VCaP (cell line): ENCODE measurements around the gene ZNF860.

Experiments used
- H3K27ac ChIP-seq: fragments of 450-650 bp; 2 replicates; pipeline ENCODE4 v1.5.1; 2017
- TF ChIP-seq, protein P1 (sequence below): fragments of 450-650 bp; conservative IDR thresholded peaks from 2 replicates; pipeline ENCODE4 v1.5.1; 2017; ENCODE audit warnings: mild to moderate bottlenecking, moderate library complexity

The ZNF860 gene

DNA sequence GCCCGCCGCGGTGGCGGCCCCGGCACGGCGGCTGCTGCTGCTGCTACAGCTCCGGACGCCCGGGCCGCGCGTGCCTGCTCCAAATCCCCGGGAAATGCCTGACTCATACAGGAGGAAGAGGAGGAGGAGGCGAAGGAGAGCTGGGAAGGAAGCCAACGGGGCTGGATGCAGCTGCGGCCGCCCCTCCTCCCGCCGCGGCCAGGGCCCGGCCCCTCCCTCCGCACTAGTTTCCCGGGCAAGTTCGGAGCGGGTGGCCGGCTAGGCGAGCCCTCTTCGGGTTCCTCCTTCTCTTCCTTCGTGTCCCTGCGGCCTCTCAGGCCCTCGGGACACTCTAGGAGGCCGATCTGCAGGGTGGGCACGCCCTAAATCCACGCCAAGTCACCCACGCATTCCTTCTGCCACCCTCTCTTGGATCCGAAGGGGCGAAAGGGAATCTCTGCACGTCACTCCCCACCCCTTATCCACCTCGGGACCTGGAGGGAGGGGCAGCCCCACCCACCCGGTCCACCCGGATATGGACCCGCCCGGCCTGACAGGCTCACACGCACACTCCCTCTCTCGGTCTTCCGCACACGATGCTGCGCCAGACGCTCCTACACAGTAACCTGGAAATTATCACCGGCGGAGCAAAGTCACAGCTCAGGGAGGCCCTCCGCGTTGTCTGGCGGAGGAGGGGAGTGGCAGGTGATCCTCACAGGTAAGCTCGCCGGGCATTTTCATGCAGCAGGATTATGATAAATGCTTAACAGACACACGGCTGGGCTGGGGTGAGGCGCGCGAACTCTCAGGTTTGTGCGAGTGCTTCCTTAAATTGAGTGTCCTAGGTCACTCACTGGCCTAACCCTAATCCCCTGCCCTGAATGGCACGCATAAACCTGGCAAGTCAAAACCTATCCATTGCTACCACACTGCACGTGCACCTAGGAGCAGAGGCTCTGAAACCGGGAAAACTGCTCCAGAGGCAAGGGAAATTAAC lies at the start of gene ZNF860, which contains the start of gene OSBPL10:
Gene ZNF860, plus strand, starts transcription at position 545 of the 976 bp plus-strand sequence. CDS start 7,330 bp downstream, outside the sequence.
Gene OSBPL10, minus strand, starts transcription at position 57 of the 976 bp plus-strand sequence. CDS start 83 bp downstream, outside the sequence.
- TF ChIP-seq, protein P1, sequence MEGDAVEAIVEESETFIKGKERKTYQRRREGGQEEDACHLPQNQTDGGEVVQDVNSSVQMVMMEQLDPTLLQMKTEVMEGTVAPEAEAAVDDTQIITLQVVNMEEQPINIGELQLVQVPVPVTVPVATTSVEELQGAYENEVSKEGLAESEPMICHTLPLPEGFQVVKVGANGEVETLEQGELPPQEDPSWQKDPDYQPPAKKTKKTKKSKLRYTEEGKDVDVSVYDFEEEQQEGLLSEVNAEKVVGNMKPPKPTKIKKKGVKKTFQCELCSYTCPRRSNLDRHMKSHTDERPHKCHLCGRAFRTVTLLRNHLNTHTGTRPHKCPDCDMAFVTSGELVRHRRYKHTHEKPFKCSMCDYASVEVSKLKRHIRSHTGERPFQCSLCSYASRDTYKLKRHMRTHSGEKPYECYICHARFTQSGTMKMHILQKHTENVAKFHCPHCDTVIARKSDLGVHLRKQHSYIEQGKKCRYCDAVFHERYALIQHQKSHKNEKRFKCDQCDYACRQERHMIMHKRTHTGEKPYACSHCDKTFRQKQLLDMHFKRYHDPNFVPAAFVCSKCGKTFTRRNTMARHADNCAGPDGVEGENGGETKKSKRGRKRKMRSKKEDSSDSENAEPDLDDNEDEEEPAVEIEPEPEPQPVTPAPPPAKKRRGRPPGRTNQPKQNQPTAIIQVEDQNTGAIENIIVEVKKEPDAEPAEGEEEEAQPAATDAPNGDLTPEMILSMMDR: no peak
- H3K27ac ChIP-seq: peak within 1 kb of the TSS; percentile 99

DNA sequence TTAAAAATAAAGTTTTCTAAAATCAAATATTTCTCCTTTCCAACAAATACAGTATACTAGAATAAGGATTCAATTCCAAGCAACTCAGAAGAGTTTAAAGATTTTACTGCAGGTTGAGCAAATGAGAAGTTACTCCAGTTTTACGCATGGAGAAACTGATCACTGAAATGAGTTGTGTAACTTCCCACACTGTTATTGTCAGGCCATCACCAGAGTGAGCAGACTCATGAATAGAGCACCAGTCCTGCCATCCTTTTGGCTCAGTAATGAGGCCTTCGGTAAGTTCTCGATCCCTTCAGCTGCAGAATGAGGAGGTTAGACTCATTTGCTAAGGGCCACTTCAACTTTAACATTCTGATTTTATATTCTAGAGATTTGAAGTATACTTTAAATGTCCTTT lies 48.6 kb upstream of the ZNF860 start:
- TF ChIP-seq, protein P1: no peak
- H3K27ac ChIP-seq: no peak overlapping the region

DNA sequence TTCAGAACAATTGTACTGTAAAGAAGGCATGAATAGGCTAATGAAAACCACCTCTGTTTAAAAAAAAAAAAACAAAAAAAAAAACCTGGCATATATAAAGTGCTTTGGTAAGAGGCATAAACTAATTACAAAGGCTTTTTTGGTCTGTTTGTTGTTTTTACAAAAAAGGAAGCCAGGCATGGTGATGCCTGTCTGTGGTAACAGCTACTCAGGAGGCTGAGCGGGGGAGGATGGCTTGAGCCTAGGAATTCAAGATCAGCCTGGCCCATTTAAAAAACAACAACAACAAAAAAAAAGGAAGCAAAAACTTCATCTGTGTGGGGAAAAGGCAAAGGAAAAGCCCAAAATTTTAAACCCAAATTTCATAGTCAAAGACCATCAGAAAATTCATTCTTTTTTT lies 47.5 kb upstream of the ZNF860 start:
- peak overlapping the region; percentile 62 for H3K27ac ChIP-seq
- TF ChIP-seq, protein P1: no peak

DNA sequence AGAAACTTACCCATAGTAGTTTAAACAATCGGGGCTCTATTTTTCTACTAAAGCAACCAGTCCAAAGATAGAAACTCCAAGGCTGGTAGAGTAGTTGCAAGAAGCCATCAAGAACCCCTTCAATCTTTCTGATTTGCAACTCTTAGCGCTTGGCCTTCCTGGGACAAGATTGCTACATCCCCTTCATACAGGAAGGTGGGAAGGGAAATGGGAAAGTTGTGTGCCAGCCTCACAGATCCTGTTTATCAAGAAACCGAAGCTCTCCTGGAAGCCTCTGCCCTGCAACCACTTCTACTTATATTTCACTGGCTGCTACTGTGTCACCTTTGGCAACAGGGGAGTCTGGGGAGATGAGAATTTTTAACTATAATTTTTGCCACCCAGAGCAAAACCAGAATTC lies 46.7 kb upstream of the ZNF860 start:
- TF ChIP-seq, protein P1: no peak
- H3K27ac ChIP-seq: peak overlapping the region; percentile 62

DNA sequence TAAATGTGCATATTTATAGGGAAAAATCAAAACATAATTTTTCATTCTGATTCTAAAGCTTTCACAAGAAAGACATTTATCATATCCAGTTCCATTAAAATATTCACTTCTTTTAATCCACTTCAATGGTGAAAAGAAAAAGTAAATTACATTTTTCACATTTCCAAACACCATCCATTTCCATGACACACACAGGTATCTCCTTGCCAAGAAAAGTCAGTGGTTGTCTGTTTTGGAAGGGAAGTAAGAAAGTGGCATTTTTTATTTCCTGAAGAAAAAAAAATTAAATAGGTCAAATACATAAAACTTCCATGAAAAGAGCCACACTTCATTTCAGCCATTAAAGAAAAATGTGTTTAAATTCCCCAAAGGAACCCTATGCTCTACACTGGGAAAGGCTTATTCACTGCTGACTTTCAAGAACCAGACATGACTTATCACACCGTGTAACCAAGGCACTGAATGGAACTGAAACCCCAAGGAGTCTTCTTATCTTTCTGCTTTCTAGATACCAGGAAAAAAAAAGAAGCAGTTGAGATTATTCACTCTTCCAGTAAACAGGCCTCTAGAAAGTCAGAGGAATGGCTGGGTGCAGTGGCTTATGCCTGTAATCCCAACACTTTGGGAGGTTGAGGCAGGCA lies 45.0 kb upstream of the ZNF860 start:
- TF ChIP-seq, protein P1: no peak
- no peak overlapping the region; the same call in 1 of the 2 replicates for H3K27ac ChIP-seq

DNA sequence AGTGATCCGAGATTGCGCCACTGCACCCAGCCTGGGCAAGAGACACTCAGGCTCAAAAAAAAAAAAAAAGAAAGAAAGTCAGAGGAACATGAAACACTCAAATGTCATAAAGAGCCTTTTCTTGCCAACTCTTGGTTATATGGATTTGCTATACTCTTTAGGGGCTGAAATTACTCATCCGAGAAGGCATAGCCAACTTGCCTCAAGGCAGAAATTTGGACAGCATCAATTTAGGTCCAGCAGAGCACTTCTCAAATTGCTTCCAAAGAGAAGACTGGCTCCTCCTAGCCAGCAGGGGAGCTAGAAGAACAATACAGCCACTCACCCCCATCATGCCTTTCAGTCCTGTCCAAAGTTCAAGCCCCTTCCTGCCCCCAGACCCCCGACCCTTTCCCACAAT lies 44.3 kb upstream of the ZNF860 start:
- H3K27ac ChIP-seq: no peak overlapping the region
- TF ChIP-seq, protein P1: no peak

DNA sequence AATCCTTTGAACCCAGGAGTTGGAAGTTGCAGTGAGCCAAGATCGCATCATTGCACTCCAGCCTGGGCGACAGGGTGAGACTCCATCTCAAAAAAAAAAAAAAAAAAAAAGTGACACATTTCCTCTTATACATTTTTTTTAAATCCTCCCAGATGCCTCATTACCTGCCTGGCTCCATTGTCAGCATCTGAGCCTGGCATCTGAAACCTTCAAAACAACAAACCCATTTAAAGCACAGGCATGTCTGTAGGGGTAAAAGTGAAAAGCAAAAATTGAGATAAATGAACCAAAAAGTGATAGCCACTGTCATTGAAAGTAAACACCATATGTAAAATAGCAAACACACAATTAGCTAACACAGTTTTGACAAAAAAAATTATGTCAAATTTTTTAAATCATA lies 39.1 kb upstream of the ZNF860 start:
- no peak overlapping the region for H3K27ac ChIP-seq
- TF ChIP-seq, protein P1: no peak
